ENCODE measurements around the gene IREB2. TPM values are rescaled to one million over a fixed set of nuclear protein-coding genes. Genes with fewer than 3 reads are reported as not detected.
"Not testable (repeated sequence)": the region's sequence is repeated elsewhere in the genome, so short reads cannot be mapped to it uniquely, and the experiment has no call there.

IREB2 gene
- total RNA-seq, 1 donor from 2014 or later: 24.8 TPM

DNA sequence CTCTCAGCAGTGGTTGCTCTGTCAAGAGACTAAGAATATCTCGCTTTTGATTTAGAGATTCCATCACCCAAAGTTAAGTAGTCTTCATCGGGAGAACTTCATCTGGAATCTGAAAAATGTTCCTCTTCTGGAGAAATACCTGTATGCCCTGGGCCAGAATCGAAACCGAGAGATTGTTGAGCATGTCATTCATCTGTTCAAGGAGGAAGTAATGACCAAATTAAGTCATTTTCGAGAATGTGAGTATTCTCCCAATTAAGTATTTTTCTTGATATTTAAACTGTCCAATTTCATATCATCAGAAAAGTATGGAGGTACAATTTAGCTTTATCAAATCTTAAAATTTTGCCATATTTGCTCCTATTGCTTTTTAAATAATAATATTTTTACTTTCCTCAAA lies 89.3 kb downstream of the IREB2 start:
- DNase-seq: no peak
- intact Hi-C loops (cut with DNase I): no loop called here
- no peak for ATAC-seq (ENCODE audit: poor library complexity)

DNA sequence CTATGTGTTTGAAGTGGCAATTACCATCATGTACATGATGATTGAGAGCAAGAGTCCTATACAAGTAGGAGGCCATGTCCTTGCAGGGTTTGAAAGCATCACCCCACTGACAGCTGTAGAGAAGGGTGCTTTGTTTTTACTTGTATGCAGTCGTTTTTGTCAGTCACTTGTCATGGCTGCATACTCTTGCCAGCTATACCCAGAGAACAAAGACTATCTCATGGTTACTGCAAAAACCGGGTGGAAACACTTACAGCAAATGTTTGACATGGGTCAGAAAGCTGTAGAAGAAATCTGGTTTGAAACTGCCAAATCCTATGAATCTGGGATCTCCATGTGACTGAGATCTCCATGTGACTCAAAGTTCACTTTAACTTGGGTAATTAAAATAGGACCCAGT lies 95.3 kb downstream of the IREB2 start:
- ATAC-seq (ENCODE audit: poor library complexity) (no peak), DNase-seq (no peak)
- intact Hi-C loops (cut with DNase I): no loop called here

DNA sequence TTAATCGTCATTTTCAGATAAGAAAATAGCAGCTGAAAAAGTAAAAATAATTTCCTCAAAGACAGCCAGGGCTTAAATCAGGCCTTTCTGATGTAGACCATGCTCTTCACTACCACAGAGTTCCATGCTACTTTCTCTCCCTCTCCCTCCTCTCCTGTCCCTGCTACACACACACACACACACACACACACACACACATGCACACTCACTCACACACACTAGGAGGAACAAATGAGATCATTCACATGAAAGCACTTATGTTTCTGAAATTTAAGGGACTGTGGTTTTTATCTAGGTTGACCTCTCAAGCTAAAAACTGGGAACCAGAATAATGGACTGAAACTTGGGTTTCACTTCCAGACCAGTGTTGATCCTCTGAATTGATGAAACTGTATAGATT lies 98.1 kb downstream of the IREB2 start:
- no peak for ATAC-seq (ENCODE audit: poor library complexity)
- no peak for DNase-seq
- intact Hi-C loops (cut with DNase I): no loop called here

GRCh38 chr15:78537266-78537905 lies 99.4 kb downstream of the IREB2 start:
- ATAC-seq (ENCODE audit: poor library complexity) (no peak), DNase-seq (no peak)
- intact Hi-C loops (cut with DNase I): no loop called here

DNA sequence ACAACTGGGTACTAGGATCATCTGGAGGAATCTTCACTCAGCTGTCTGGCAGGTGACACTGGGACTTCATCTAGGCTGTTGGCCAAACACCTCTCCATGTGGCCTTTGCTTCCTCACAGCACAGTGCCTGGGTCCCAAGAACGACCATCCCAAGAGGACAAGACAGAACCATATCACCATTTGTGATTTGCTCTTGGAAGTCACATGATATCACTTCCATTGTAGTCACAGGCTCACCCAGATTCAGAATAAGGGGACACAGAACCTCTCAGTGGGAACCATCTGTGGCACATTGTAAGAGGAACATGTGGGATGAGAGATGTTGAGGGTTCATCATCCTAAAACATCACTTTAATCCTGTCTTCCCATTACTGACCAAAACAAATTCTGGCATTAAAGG lies 100.3 kb downstream of the IREB2 start:
- ATAC-seq (ENCODE audit: poor library complexity) (no peak), DNase-seq (no peak)
- intact Hi-C loops (cut with DNase I): no loop called here

GRCh38 chr15:78539464-78540140 lies 101.6 kb downstream of the IREB2 start:
- intact Hi-C loops (cut with DNase I); ATAC-seq (ENCODE audit: poor library complexity); DNase-seq: not testable (repeated sequence)

- intact Hi-C loops (cut with DNase I): no loop called here
- DNase-seq (peak; percentile 96), ATAC-seq (ENCODE audit: poor library complexity) (peak; percentile 96)
Measured at GRCh38 chr15:78540141-78540870, 102.3 kb downstream of the IREB2 start, which contains the start of gene PSMA4. TSS of gene PSMA4 (plus strand) at chr15:78540444. CDS start at chr15:78541928, 1,484 bp downstream.

DNA sequence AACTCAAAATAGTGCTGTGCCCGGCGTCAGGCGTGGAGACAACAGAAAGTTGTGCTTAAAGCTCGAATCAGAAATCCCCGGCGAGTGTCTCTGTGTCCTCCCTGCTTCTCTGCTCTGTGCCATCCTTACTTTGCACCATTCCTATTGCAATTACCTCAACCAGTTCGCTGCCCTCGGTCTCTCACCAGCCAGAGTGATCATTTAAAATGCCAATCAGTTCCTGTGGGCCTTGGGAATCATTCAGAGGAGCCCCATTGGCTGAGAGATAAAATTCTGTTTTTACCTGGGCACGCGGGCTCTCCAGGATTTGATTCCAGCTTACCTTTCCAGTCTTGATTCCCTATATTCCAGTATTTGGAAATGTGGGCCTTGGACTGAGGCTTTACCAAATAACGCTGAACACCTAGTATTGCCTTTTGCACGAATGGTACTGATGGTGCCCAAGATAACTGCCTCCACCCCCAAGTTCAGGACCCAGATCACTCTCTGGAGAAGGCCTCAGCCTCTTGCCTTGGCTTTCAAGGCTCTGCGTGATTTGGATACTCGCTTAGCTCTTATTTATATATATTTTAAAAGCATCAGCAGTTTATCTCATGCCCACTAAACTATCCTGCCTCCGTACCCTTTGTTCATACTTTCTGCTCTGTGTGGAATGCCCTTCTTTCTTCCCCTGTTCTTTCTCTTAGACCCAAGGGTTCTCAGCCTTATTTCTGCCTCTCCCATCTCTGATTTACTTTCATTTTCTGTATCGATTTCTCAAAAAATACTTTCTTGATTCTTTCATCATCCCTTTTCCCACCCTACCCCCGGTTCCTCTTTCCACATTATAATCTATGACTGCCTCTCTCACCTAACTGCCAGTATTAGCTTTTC lies 103.1 kb downstream of the IREB2 start:
- intact Hi-C loops (cut with DNase I): no loop called here
- ATAC-seq (ENCODE audit: poor library complexity) (no peak), DNase-seq (no peak)

DNA sequence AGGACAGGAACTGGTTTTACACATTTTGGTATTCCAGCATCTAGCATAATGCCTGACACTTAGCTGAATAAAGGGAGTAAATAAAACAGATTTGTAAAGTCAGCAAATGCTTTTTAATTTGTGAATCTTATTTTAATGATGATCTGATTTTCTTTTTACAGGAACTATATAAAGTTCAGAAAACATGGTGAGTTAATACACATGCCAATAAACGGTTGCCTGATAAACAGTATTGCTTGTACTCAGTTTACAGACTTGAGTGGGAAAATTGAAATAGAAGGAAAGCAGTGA lies 103.7 kb downstream of the IREB2 start:
- DNase-seq: no peak
- intact Hi-C loops (cut with DNase I): no loop called here
- ATAC-seq (ENCODE audit: poor library complexity): no peak

GRCh38 chr15:78542647-78543046 lies 104.6 kb downstream of the IREB2 start:
- intact Hi-C loops (cut with DNase I): no loop called here
- no peak for ATAC-seq (ENCODE audit: poor library complexity)
- DNase-seq: no peak

DNA sequence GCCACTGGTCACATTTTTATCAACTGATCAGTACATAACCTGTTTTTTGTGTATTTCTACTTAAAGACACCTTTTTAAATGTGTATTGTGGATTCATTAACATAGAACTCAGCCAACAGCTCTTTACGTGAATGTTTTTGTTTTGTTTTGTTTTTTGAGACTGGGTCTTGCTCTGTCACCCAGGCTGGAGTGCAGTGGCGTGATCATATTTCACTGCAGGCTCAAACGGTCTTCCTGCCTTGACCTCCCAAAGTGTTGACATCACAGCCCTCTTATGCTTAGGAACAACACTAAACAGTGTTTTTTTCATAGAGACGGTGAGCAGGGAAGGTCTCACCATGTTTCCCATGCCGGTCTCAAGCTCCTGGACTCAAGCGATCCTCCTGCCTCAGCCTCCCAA lies 112.2 kb downstream of the IREB2 start:
- no peak for DNase-seq
- ATAC-seq (ENCODE audit: poor library complexity): no peak
- intact Hi-C loops (cut with DNase I): no loop called here

DNA sequence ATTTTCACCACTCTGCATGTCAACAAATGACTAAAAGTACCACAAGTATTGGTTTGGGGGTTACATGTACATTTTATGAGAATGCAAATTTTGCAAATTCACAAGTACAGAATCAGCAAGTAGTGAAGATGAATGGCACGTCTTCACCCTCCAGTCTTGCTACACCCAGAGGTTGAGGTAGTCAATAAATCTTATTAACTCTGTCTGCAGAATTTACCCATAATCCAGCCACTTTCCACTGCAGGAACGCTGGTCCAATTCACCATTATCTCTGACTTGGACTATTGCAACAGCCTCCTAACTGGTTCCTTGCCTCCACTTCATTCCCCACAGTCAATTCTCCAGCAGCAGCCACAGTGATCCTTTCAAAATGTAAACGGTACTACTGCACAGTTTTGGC lies 112.8 kb downstream of the IREB2 start:
- DNase-seq (no peak), ATAC-seq (ENCODE audit: poor library complexity) (no peak)
- intact Hi-C loops (cut with DNase I): no loop called here

Other genes with a start within 250 kb of the IREB2 start
- 0.38 TPM for gene ACSBG1, start 203.7 kb upstream of the IREB2 start, total RNA-seq
- 79.9 TPM for gene DNAJA4, start 173.7 kb upstream of the IREB2 start, total RNA-seq
- 25.2 TPM for gene SKIC8, start 138.6 kb upstream of the IREB2 start, total RNA-seq
- not detected for gene CRABP1, start 97.9 kb upstream of the IREB2 start, total RNA-seq
- 4.9 TPM for gene HYKK, start 69.4 kb downstream of the IREB2 start, total RNA-seq
- gene PSMA4, start 102.2 kb downstream of the IREB2 start, total RNA-seq: 113 TPM
- 4.2 TPM for gene CHRNA5, start 127.3 kb downstream of the IREB2 start, total RNA-seq
- gene CHRNA3, start 182.8 kb downstream of the IREB2 start, total RNA-seq: 0.13 TPM
- gene CHRNB4, start 203.0 kb downstream of the IREB2 start, total RNA-seq: not detected

Data from Right ventricle myocardium superior (tissue), 1 donor.